H1 (cell line): ENCODE measurements around the gene RTN4RL2.

Experiments
- BCL11A ChIP-seq, 2 experiments: IDR thresholded peaks; one replicate each; pipeline ENCODE4 v1.6.1; 2011; ENCODE audit warnings: low read depth in 2 of 2, low read length in 2 of 2, mild to moderate bottlenecking in 2 of 2
- CTCF ChIP-seq, 3 experiments: IDR thresholded peaks; 1 replicate in 2 of 3; 2 replicates in 1 of 3; pipeline versions ENCODE4 v1.5.1 to v1.6.1; 2011; ENCODE audit warnings: low read length in 3 of 3, mild to moderate bottlenecking in 3 of 3, inconsistent platforms in 2 of 3, low read depth in 1 of 3, moderate library complexity in 1 of 3; ENCODE audit not compliant: insufficient read depth in 1 of 3; ENCODE audit errors: control extremely low read depth in 1 of 3
- MAFK ChIP-seq: IDR thresholded peaks from 2 replicates; pipeline ENCODE4 v1.6.1; 2012; ENCODE audit warnings: low read depth, mild to moderate bottlenecking, improper control_type of control experiment, low read length
- NRF1 ChIP-seq: IDR thresholded peaks from 2 replicates; pipeline ENCODE4 v1.6.1; 2011; ENCODE audit warnings: mild to moderate bottlenecking, low read depth, low read length, improper control_type of control experiment
- POLR2AphosphoS5 ChIP-seq: IDR thresholded peaks from 2 replicates; pipeline ENCODE4 v1.6.1; 2011; ENCODE audit warnings: low read depth, low read length
- YY1 ChIP-seq: IDR thresholded peaks from 2 replicates; pipeline ENCODE4 v1.6.1; 2011; ENCODE audit warnings: low read depth, mild to moderate bottlenecking, low read length

- TF ChIP-seq POLR2AphosphoS5 (no peak), CTCF (IDR thresholded peaks at IDR 0.05; ENCODE audit: control extremely low read depth in 1 of 3, insufficient read depth in 1 of 3, low read depth in 1 of 3, low read length in 3 of 3) (no peak), NRF1 (no peak), YY1 (no peak), BCL11A (IDR thresholded peaks at IDR 0.05; ENCODE audit: low read depth in 2 of 2, low read length in 2 of 2) (no peak), MAFK (no peak)
Measured at GRCh38 chr11:57418131-57418530, 42.2 kb upstream of the RTN4RL2 start.
